Measurements from ENCODE around the gene CDK5RAP3.
A peak's percentile ranks its signal among the peaks of the same experiment; 100 is the strongest.
"Not testable (repeated sequence)": the region's sequence is repeated elsewhere in the genome, so short reads cannot be mapped to it uniquely, and the experiment has no call there.

The CDK5RAP3 gene

DNA sequence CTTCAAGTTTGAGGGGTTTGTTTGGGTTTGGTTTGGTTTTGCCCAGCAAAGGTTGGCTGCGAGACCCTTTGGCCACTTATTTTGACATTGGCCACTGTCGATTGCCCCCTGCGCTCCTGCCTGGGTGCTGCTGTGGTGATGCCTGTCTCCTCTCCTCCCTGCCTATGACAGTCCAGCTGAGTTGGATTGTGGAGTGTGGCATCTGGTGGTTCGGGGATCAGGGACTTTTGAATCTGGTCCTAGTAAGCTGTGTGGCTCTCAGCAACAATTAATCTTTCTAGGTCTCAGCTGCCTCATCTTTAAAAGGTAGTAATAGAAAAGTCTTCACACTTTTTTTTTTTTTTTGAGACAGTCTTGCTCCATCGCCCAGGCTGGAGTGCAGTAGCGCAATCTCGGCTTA is 27.1 kb downstream of the CDK5RAP3 start:
- no peak for DNase-seq (ENCODE audit: low spot score)

DNA sequence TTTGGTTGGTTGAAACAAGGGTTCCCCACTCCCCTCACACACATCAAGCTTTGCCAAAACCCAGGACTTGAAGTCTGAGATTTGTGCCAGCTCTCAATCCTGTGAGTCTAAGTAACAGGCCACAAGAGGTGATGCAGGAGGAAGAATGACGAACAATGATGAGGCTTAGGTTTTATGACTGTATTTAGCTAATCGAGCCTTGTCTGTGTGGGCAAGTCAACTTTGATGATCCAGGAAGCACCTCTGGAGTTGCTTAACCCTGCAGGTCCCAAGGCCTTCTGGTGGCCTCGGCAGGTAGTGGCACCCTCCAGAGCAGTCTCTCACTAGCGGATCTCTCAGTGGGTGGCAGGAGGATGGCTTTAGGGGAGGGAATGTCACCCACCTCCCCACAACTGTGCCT is 28.7 kb downstream of the CDK5RAP3 start:
- no peak for DNase-seq (ENCODE audit: low spot score)

DNA sequence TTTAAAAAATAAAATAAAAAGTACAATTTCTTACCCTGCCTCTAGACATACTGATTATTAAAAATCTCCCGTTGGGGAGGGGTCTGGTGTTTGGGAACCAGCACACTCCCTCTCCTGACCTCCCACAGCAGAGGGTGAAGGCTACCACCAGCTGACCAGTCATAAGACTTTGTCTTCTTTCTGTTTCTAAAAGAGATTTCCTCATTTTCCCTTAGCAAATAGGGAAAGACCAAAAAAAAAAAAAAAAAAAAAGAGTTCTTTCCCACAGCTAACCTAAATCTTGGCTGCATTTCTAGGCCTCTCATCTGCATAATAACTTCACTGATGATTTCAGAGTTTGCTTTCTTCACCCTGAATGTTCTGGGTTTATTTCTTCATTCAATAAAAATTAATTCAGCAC is 30.3 kb downstream of the CDK5RAP3 start:
- no peak for DNase-seq (ENCODE audit: low spot score)

- not testable (repeated sequence) for DNase-seq (ENCODE audit: low spot score)
These were observed 30.7 kb downstream of the CDK5RAP3 start for GRCh38 chr17:48001657-48002056.

- DNase-seq (ENCODE audit: low spot score) = peak; percentile 37
These were observed 31.5 kb downstream of the CDK5RAP3 start for GRCh38 chr17:48002266-48002915.

GRCh38 chr17:48002916-48003416 is 32.1 kb downstream of the CDK5RAP3 start:
- DNase-seq (ENCODE audit: low spot score) = no peak

GRCh38 chr17:48003417-48004151 is 32.7 kb downstream of the CDK5RAP3 start:
- DNase-seq (ENCODE audit: low spot score) = no peak

DNA sequence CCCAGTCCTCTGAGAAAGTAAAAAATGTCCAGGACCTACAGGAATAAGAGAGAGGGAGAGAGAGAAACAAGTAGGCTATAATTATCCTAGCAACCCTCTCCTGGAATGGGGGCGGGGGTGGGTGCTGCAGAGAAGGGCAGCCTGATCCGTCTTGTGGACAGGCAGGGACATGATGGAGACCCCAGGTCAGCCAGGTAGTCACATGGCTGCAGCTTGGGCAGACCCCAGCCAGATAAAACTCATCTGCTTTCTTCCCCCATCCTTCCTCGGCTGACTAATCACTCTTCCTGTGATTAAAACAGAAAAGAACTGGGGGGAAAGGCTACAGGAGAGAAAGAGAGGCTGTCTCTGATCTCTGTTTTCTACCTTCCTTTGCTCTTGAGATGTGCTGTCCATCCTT is 34.1 kb downstream of the CDK5RAP3 start:
- DNase-seq (ENCODE audit: low spot score) = no peak

- DNase-seq (ENCODE audit: low spot score) = no peak
These were observed 36.2 kb downstream of the CDK5RAP3 start for GRCh38 chr17:48006936-48007709.

GRCh38 chr17:48010193-48010592 is 39.3 kb downstream of the CDK5RAP3 start:
- no peak for DNase-seq (ENCODE audit: low spot score)

DNA sequence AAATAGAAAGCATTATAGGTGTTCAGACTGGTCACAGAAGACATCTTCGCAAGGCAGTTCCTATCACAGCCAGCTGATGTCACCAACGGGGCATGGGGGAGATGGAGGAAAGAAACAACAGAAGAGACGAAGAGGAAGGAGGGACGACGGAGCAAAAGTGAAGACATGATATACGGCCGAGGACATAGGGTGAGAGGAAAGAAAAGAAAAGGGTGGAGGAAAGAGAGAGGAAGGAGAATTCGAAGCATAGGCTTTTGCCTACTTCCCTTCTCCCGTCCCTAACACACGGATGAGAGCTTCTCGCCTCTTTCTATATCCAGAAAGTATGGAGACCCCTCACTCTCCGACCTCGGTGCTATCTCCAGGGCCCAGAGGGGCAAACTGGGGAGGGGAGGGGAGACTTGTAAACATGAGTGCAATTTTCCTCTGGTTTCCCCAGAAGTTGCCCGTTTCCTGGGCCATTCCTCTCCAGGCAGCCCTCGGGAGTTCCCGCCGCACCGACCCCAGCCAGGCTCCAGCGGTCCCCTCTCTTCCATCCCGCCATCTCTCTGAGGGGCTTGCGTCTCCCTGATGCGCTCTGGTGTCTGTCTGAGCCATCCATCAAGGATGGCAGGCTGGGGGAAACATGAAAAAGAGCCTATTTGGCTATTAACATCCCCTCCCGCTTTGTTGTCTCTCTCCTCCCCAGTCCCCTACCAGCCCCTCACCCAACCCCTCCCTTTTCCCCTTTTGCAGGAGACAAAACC is 40.7 kb downstream of the CDK5RAP3 start:
- peak; percentile 88 for DNase-seq (ENCODE audit: low spot score)

- peak; percentile 86 for DNase-seq (ENCODE audit: low spot score)
These were observed 41.2 kb downstream of the CDK5RAP3 start for GRCh38 chr17:48012151-48012520.

GRCh38 chr17:48012654-48013053 is 41.7 kb downstream of the CDK5RAP3 start:
- no peak for DNase-seq (ENCODE audit: low spot score)

DNA sequence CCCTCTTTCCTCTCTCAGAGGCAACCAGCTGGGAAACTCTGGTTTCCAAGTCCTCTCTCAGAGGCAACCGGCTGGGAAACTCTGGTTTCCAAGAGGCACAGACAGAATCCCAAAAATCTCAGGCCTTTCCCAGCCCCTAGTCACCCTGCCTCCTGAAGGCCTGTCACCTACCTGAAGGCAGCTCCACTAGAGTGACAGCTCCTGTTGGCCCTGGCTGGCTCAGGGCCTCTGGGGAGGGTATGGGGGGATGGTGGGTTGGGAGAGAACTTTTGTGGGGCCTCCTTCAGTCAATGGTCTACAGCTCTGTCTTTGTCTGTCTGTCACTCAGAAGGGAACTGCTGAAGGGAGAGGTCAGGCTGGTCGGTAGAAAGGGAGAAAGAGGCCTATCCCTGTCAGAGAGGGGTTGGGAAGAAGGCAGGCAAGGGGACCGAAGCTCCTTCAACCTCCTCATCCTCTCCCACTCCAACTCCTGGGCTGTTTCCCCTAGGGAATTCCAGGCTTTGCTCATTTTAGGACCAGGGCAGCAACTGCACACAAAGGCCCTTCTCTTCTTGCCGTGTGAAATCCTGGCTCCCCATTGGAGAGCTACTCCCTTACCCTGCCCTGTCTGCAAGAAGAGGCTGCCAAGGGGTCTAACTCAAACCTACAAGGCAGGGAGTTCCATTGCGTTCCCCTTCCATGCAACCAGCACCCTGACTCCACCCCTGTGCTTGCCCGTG is 43.1 kb downstream of the CDK5RAP3 start:
- DNase-seq (ENCODE audit: low spot score) = no peak

DNA sequence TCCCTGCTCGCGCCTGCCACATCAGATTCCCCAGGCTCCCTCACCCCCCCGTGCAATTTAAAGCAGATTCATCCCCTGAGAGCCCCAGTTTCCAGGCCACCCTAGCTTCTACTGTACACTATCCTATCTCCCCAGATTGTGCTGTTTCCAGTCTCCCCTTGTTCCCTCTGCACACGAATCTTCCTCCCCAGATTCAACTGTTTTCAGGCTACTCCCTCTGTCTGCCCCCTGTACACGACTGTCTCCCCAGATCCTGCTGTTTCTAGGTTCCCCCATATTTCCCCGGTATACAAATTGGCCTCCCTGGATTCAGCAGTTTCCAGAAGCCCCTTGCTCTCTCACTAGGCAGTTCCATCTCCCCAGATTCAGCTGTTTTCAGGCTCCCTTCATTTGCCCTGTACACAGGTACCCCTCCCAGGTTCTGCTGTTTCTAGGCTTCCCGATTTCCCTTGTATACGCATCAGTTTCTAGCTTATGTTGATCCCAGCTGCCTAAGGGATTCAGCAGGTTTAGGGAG is 43.7 kb downstream of the CDK5RAP3 start:
- DNase-seq (ENCODE audit: low spot score) = no peak

DNA sequence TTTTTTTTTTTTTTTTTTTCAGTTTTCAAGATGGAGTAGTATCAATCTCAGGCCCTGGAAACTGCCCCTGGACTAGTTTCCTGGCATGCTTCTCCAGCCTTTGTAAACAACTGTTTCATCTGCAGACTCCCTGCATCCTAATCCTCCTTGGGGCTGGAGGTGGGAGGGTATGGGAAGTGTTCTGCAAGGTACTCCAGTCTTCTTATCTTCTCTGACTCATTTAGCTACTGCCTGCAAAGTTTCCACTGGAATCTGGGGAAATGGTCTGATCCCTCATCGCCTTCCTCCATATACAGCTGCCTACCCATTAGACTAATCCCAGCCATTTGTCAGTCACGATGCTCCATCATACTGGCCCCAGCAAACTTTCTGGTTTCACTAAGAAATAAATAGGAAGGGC is 45.2 kb downstream of the CDK5RAP3 start:
- DNase-seq (ENCODE audit: low spot score) = no peak

- DNase-seq (ENCODE audit: low spot score) = not testable (repeated sequence)
These were observed 46.9 kb downstream of the CDK5RAP3 start for GRCh38 chr17:48017817-48018158.

GRCh38 chr17:48021934-48022333 is 51.0 kb downstream of the CDK5RAP3 start:
- no peak for DNase-seq (ENCODE audit: low spot score)

GRCh38 chr17:48022901-48023300 is 52.0 kb downstream of the CDK5RAP3 start:
- DNase-seq (ENCODE audit: low spot score) = no peak

DNA sequence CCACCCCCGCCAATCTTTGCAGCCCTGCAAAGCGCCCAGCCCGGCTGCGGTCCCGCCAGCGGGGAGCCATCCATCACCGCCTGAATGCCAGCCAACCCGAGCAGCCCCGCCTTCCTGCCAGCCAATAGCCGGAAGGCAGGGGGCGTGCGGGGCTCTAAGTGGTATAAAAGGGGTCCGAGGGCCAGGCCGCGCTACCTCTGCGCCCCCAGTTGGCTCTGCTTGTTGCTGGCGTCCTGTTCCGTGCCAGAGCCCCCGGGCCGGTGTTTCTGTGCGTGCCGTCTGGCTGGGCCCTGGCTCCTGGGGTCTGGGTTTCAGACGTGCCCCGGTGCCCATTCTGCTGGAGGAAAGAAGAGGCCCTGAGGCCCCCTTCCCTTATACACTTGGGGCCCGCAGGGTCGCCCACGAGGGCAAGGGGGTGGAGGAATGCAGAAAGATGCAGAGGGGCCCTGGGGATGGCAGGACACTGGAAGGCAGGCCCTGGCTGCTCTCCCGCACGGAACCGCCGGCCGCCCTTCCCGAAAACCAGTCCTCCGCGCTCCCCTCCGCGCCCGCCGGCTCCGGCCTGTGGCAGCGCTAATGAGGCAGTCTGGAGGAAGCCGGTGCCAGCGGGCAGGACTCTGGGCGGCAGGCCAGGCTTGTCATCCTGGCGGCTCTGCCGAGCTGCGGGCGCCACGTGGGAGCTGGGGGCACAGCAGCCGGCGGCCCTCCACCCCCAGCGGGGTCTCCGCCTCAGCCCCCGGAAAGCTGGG is 52.7 kb downstream of the CDK5RAP3 start:
- peak; percentile 91 for DNase-seq (ENCODE audit: low spot score)
